ENCODE results near the gene PAXIP1.
"Not testable (repeated sequence)": the region's sequence is repeated elsewhere in the genome, so short reads cannot be mapped to it uniquely, and the experiment has no call there.

Gene PAXIP1

GRCh38 chr7:155003092-155003375, at the start of gene PAXIP1:
Gene PAXIP1, minus strand, starts transcription at chr7:155003124. Its CDS starts 195 bp downstream, at chr7:155002929.
- no peak for DNase-seq

- DNase-seq: no peak
Measured at GRCh38 chr7:155051355-155051754, 48.4 kb upstream of the PAXIP1 start.

- no peak for DNase-seq
Measured at GRCh38 chr7:155048006-155048405, 45.1 kb upstream of the PAXIP1 start.

- DNase-seq: no peak
Measured at GRCh38 chr7:155043756-155044155, 40.8 kb upstream of the PAXIP1 start.

GRCh38 chr7:155038335-155038734, 35.4 kb upstream of the PAXIP1 start:
- DNase-seq: no peak

- not testable (repeated sequence) for DNase-seq
Measured at GRCh38 chr7:155034495-155034894, 31.6 kb upstream of the PAXIP1 start.

GRCh38 chr7:155032978-155033377, 30.1 kb upstream of the PAXIP1 start:
- DNase-seq: no peak

GRCh38 chr7:155027879-155028278, 25.0 kb upstream of the PAXIP1 start:
- no peak for DNase-seq

- DNase-seq: no peak
Measured at GRCh38 chr7:155021699-155022145, 18.8 kb upstream of the PAXIP1 start.

GRCh38 chr7:155020996-155021395, 18.1 kb upstream of the PAXIP1 start:
- DNase-seq: no peak

GRCh38 chr7:155017834-155018233, 14.9 kb upstream of the PAXIP1 start:
- DNase-seq: no peak

- no peak for DNase-seq
Measured at GRCh38 chr7:155011086-155011485, 8.2 kb upstream of the PAXIP1 start.

- DNase-seq: no peak
Measured at GRCh38 chr7:155009570-155010157, 6.7 kb upstream of the PAXIP1 start.

GRCh38 chr7:155007947-155008346, 5.0 kb upstream of the PAXIP1 start:
- no peak for DNase-seq

GRCh38 chr7:155003376-155004214, 671 bp upstream of the PAXIP1 start:
- DNase-seq: peak; percentile 50

- DNase-seq: no peak
Measured at GRCh38 chr7:155002411-155003091, 373 bp downstream of the PAXIP1 start.

GRCh38 chr7:155001756-155002410, 1.0 kb downstream of the PAXIP1 start:
- no peak for DNase-seq

GRCh38 chr7:155000795-155001194, 2.1 kb downstream of the PAXIP1 start:
- no peak for DNase-seq

- no peak for DNase-seq
Measured at GRCh38 chr7:154998481-154998880, 4.4 kb downstream of the PAXIP1 start.

GRCh38 chr7:154997840-154998370, 5.0 kb downstream of the PAXIP1 start:
- DNase-seq: no peak

GRCh38 chr7:154996756-154997155, 6.2 kb downstream of the PAXIP1 start:
- no peak for DNase-seq

- no peak for DNase-seq
Measured at GRCh38 chr7:154996101-154996500, 6.8 kb downstream of the PAXIP1 start.

- DNase-seq: no peak
Measured at GRCh38 chr7:154994996-154995395, 7.9 kb downstream of the PAXIP1 start.
